ENCODE measurements around the gene TMEM125.

GRCh38 chr1:43221797-43222196, 48.0 kb upstream of the TMEM125 start:
- no peak for TF ChIP-seq CTCF (IDR thresholded peaks at IDR 0.05)
- no peak for TF ChIP-seq POLR2A (IDR thresholded peaks at IDR 0.05)

All from heart left ventricle (tissue), 13 donors.